Non-pigmented ciliary epithelial cell (primary cell): Measurements from ENCODE around the gene KBTBD13.
"Not testable (repeated sequence)": the region's sequence is repeated elsewhere in the genome, so short reads cannot be mapped to it uniquely, and the experiment has no call there.

Source experiments
- DNase-seq: peaks from one replicate; pipeline ENCODE4 v3.0.0-alpha.2; 2010; ENCODE audit warnings: low read depth

Gene KBTBD13

GRCh38 chr15:65069779-65070546 is 6.6 kb upstream of the KBTBD13 start:
- DNase-seq, result no peak

- DNase-seq, result no peak
Observed at GRCh38 chr15:65071381-65071811, 5.2 kb upstream of the KBTBD13 start.

DNA sequence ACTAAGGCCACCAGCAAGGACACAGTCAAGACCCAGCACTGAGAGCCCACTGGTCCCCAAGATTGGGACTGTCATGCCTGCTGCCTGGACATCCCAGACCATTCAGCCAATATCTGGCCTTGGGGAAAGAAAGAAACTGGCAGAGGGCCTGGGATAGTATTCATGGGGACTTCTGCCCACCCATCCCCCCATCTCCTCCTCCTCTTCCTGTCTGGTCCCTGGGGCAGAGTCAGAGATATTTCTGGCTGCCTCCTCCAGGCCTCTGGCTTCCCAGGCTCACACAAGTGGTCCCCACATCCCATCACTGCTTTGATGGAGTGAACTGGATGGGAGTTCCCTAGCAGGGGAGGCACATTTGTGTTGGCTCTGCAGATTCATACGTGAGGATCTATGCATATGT is 4.5 kb upstream of the KBTBD13 start:
- DNase-seq, result no peak

DNA sequence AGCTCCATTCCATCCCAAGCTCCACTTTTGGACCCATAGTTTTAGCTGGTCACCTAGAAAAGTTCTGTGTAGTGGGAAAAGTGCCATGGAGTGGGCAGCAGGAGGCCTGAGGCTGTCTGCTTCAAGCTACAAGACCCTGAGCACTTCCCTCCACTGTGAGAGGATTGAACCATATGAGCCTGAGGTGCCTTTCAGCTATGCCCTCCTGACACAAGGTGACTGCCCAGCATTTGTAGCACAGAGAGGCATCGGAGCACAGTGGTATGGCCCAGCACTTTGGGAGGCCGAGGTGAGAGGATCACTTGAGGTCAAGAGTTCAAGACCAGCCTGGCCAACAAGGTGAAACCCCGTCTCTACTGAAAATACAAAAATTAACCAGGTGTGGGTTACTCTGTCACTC is 3.9 kb upstream of the KBTBD13 start:
- no peak for DNase-seq

- not testable (repeated sequence) for DNase-seq
Observed at GRCh38 chr15:65074946-65075345, 1.6 kb upstream of the KBTBD13 start.

DNA sequence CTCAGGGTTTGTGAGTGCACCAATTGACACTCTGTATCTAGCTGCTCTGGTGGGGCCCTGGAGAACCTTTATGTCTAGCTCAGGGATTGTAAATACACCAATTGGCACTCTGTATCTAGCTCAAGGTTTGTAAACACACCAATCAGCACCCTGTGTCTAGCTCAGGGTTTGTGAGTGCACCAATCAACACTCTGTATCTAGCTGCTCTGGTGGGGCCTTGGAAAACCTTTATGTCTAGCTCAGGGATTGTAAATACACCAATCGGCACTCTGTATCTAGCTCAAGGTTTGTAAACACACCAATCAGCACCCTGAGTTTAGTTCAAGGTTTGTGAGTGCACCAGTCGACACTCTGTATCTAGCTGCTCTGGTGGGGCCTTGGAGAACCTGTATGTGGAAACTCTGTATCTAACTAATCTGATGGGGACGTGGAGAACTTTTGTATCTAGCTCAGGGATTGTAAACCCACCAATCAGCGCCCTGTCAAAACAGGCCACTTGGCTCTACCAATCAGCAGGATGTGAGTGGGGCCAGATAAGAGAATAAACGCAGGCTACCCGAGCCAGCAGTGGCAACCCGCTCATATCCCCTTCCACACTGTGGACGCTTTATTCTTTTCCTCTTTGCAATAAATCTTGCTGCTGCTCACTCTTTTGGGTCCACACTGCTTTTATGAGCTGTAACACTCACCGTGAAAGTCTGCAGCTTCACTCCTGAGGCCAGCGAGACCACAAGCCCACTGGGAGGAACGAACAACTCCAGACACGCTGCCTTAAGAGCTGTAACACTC is 745 bp upstream of the KBTBD13 start:
- DNase-seq, result not testable (repeated sequence)

- no peak for DNase-seq
Observed at GRCh38 chr15:65077291-65077980, 890 bp downstream of the KBTBD13 start.

- DNase-seq, result no peak
Observed at GRCh38 chr15:65077981-65078352, 1.4 kb downstream of the KBTBD13 start.

GRCh38 chr15:65079580-65079979 is 3.0 kb downstream of the KBTBD13 start:
- no peak for DNase-seq

DNA sequence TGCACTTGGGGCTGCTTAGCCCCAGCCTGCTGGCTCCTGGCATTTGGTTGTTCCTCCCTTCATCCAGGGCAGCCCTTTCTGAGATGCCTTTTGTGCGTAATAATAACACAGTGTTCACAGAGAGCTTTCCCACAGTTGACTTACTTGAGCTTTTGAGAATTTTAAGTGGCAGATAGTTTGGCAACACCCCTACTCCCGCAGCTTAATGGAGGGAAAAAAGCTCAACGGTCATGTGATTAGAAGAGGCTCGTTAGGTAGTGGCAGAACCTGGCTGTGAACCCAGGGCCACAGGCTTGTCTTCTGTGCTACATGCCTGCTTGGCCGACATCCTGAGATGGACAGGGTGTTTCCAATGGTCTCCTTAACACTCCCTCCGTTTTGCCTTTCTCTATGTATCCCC is 4.7 kb downstream of the KBTBD13 start:
- no peak for DNase-seq

DNA sequence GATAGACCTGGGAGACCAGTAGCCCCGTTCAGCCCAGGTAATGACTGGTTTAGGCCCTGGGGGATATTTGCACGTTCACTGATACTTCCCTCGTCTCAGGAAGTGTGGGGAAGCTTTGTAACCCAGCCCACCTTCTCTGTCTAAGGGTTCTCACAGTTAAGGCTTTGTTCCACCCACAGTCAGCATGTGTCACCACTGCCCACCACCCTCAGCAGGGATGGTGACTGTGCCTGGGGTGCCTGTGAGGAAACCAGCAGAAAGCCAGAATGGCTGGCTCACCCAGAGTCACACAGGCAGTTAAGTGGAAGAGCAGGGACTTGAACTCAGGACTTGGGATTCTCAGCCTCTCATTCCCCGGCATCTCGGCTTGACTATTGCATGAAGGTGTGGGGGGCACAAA is 5.2 kb downstream of the KBTBD13 start:
- no peak for DNase-seq

DNA sequence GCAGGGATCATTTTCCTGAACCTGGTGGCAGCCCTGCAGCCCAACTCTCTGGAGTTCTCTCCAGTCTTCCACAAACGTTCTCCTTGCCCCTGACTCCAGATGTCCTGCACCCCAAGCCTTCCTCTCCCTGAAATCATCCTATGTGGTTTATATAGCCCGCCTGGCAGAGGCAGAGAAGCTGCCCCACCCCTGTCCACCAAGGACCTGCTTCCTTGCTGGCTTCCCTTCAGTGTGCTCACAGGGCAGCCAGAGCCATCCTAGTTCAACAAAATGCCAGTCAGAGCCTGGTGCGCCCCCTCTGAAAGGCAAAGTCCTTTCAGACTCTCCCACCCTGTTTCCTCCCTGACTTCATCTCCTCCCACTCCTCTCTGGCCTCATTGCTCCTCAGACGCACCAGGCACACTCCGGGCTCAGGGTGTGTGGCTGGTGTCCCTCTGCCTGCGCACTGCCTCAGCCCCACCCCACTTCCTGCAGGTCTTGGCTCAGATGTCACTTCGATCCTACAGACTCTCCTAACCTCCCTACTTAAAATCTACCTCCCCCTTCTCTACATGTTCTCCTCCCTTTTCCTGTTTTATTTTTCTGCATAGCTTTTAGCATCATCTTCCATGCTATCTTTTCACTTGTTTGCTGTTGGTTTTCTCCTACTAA is 5.9 kb downstream of the KBTBD13 start:
- DNase-seq, result no peak

- no peak for DNase-seq
Observed at GRCh38 chr15:65083262-65083701, 6.7 kb downstream of the KBTBD13 start.

DNA sequence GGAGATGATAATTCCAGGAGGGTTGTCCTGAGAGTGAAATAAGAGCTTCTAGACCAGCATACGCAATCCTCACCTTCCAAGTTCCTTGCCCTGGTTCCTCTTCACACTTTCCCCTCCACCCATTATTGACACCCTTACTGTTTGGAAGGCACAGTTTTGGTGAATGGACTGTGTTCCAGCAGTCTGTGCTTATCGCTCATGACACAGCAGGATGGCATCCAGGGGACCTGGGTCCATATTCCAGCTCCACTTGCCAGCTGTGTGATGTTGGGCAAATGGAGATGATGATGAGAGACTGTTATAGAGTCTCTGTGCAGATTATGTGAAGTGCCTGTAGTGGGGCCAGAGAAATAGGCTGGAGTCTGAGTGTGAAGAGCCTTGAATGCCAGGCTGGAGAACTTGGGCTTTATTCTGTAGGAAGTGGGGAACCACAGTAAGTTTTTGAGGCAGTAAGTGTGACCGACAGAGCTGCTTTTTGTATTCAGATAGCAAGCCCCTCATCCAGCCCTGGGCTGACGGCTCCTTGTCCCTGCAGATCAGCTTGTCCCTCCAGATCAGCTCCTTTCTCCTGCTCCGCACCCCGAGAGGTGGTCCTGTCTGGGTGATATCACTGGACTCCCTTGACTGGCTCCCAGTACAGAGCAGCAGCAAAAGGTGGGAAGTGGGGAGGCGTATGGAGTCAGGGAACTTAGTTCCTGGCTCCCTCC is 8.1 kb downstream of the KBTBD13 start:
- no peak for DNase-seq

- no peak for DNase-seq
Observed at GRCh38 chr15:65085207-65085753, 8.7 kb downstream of the KBTBD13 start.

- DNase-seq, result no peak
Observed at GRCh38 chr15:65085990-65086679, 9.6 kb downstream of the KBTBD13 start.

- no peak for DNase-seq
Observed at GRCh38 chr15:65086680-65087111, 10.2 kb downstream of the KBTBD13 start.

DNA sequence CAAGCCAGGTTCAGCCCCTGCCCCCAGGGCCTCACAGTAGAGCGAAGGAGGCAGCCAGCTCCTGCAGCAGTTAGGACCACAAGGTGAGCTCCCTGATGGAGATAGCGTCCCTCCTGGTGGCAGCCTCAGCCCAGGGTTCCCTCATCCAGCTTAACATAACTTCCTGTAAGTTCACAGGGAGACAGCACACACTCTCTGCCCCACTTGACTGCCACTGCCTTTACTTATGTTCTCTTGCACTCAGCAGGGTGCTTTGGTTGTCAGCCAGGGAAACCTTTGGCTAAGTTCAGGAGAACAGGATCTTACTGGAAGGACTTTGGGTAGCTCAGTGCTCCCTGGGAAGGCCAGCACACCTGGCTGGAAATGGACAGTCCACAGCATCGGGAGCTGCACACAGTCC is 10.9 kb downstream of the KBTBD13 start:
- DNase-seq, result no peak

DNA sequence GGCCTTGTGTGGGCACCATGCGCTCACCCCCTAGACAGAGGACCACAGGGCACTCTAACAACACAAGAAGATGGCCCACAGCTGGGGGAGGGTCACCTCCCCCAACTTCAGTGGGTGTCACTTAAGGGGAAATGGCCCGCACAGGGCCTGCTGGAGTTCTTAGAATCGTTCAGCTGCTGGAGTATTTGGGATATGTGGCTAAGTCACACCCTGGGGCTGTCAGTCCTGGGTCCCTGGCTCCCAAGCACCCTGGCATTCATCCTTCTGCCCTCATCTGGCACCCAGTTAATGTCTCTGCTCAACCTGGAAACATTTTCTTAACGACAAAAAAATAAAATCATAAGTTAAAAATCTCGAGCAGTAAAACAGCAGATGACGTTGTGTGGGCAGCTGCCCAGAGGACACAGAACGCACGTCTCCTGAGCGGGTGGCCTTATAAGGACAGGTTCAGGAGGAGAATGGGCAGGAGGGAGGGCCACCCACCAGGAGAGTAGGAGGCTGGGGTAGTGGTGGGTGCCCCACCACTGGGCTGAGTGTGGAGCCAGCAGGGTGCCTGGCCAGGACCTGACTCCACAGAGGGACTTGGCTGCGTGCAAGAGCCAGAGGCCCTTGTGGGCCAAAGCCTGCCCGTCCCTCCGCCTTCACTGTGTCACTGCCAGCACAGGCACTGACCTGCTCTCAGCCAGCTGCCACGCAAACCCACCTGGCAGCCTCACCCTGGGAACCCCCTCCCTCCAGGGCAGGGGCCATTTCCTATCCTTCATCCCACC is 11.5 kb downstream of the KBTBD13 start:
- DNase-seq, result no peak

GRCh38 chr15:65088643-65089021 is 12.1 kb downstream of the KBTBD13 start:
- no peak for DNase-seq
